ENCODE measurements around the gene ARHGEF5. TPM values are rescaled to one million over a fixed set of nuclear protein-coding genes. Genes with fewer than 3 reads are reported as not detected.
"Not testable (repeated sequence)": the region's sequence is repeated elsewhere in the genome, so short reads cannot be mapped to it uniquely, and the experiment has no call there.

ARHGEF5 gene
- total RNA-seq, 3 donors from 2014 or later, result 4.8 to 8.4 (median 5.7) TPM

DNA sequence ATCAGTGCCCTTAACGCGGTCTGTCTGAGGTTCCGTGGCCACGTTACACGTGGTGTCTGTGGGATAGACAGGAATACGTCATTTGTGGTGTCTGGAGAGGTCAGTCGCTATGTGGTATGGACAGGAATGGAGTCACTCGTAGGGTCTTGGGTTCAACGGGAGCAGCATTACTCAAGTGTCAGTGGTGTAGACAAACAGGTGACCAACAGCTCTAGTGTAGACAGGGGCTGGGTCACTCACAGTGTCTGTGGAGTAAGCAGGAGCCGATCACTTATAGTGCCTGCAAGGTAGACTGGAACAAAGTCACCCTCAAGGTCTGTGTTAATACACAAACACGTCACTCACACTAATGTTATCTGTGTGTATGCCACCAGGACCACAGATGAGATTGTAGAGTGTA is 1.7 kb downstream of the ARHGEF5 start:
- H3K27me3 Mint-ChIP-seq (ENCODE audit: low read depth); ATAC-seq; H3K4me1 Mint-ChIP-seq (ENCODE audit: low read depth); DNase-seq; H3K36me3 Mint-ChIP-seq (ENCODE audit: insufficient read depth); H3K4me3 Mint-ChIP-seq; H3K9me3 Mint-ChIP-seq: not testable (repeated sequence)

DNA sequence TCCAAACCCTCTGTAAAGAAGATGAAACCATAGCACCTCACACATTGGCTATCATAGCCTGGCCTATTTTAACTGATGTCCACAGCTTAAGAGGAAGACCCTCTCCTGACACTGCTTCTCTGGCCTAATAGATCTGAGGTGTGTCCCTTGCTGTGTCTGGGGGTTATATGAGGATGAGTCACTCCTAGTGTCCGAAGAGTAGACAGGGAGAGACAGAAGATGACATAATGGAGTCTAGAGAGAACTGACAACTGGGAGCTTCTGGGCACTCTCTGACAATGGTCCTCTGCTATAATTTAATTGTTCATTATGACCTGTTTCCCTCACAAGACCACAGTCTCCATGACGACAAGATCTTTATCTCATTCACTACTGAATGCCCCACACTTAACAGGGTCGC is 6.9 kb downstream of the ARHGEF5 start:
- H3K9me3 Mint-ChIP-seq; H3K4me3 Mint-ChIP-seq; H3K27me3 Mint-ChIP-seq (ENCODE audit: low read depth); DNase-seq; H3K4me1 Mint-ChIP-seq (ENCODE audit: low read depth); H3K36me3 Mint-ChIP-seq (ENCODE audit: insufficient read depth); ATAC-seq: not testable (repeated sequence)

DNA sequence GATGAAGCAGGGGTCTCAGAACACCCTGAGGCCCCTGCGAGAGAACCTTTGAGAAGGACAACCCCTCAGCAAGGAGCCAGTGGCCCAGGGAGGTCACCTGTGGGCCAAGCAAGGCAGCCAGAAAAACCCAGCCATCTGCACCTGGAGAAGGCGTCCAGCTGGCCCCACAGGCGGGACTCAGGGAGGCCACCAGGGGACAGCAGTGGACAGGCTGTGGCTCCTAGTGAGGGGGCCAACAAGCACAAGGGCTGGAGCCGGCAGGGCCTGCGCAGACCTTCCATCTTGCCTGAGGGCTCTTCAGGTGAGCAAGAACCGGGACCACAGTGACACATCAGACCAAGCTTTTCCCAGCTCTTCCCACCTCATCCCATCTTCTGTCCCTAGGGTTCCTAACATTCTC is 10.3 kb downstream of the ARHGEF5 start:
- not testable (repeated sequence) for H3K4me1 Mint-ChIP-seq (ENCODE audit: low read depth); ATAC-seq; H3K27me3 Mint-ChIP-seq (ENCODE audit: low read depth); DNase-seq; H3K9me3 Mint-ChIP-seq; H3K4me3 Mint-ChIP-seq; H3K36me3 Mint-ChIP-seq (ENCODE audit: insufficient read depth)

DNA sequence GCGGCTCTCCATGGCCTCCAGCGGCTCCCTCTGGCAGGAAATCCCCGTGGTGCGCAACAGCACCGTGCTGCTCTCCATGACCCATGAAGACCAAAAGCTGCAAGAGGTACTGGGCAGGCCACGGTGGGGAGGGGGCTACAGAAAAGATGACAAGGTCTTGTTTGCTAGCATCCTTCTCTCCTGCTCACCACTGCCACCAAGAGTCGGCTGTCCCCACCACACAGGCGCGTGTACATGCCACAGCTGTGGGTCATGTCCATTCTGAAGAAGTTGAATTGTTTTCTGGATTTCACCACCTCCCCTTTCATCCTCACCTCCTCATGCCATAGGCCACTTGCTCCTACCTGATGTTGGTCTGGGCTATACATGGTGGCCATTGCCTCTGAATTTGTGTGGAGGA is 12.0 kb downstream of the ARHGEF5 start:
- H3K4me3 Mint-ChIP-seq; H3K9me3 Mint-ChIP-seq; H3K4me1 Mint-ChIP-seq (ENCODE audit: low read depth); H3K36me3 Mint-ChIP-seq (ENCODE audit: insufficient read depth); DNase-seq; ATAC-seq; H3K27me3 Mint-ChIP-seq (ENCODE audit: low read depth): not testable (repeated sequence)

DNA sequence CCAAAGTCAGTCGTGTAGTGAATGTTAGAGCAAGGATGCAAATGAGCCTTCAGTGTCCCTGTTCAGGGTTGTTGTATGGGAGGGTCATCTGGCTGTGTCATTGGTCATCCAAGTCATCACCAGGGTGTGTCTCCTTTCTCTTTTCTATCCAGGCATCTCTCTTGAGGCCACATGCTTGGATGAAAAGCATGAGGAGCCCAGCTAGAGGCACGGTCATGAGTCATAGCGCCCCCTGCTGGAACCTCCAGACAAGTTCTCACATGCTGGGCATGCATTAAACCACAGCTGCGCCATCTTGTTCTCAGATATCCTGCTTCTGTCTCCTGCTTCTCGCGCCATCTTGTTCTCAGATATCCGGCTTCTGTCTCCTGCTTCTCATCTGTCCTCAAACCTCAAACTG is 14.0 kb downstream of the ARHGEF5 start:
- H3K36me3 Mint-ChIP-seq (ENCODE audit: insufficient read depth); H3K4me3 Mint-ChIP-seq; DNase-seq; ATAC-seq; H3K9me3 Mint-ChIP-seq; H3K4me1 Mint-ChIP-seq (ENCODE audit: low read depth); H3K27me3 Mint-ChIP-seq (ENCODE audit: low read depth): not testable (repeated sequence)

DNA sequence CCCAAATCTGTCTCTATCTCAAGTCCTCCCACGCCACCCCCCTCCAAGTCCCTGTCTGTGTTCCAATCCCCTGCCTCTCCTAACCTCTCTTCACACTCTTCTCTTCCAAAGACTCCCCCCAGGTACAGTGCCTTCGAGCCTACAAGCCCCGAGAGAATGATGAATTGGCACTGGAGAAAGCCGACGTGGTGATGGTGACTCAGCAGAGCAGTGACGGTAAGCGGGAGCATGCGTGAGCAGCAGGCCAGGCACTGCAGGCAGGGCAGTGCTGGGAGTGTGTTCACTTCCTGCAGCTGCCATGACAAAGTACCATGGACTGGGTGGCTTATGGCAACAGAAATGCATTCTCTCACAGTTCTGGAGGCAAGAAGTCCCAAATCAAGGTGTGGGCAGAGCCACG is 23.4 kb downstream of the ARHGEF5 start:
- ATAC-seq, result no peak

DNA sequence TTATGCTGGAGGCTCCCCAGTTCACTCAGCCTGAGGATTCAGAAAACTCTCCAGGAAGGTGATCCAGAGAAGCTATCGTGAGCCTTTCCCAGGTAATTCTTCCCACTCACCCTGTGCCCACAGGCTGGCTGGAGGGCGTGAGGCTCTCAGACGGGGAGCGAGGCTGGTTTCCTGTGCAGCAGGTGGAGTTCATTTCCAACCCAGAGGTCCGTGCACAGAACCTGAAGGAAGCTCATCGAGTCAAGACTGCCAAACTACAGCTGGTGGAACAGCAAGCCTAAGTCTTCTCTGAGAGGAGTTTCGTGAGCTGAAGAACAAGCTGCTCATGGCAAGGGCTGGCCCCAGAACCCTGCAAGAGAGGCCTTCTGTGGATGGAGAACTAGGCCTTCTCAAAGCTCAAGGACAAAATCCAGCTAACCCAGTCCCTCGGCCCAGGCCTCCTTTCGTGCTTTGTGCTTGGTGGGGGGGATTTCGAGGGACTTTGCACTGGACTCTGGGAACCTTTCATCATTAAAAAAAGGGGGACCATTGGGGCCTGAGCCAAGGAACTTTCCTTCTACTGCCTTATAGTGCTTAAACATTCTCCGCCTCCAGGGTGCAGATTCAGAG is 24.7 kb downstream of the ARHGEF5 start:
- H3K36me3 Mint-ChIP-seq (ENCODE audit: insufficient read depth), result peaks cover 7% of the 10 kb centered on the region

More for the DNA sequence above, 23.4 kb downstream of the ARHGEF5 start:
- Mint-ChIP-seq H3K9me3 (no peaks in the 10 kb centered on the region), H3K4me1 (ENCODE audit: low read depth) (no peaks in the 10 kb centered on the region), H3K36me3 (ENCODE audit: insufficient read depth) (peaks cover 7% of the 10 kb centered on the region), H3K27me3 (ENCODE audit: low read depth) (no peaks in the 10 kb centered on the region), H3K4me3 (no peak overlapping the region)
- DNase-seq, result no peak

DNA sequence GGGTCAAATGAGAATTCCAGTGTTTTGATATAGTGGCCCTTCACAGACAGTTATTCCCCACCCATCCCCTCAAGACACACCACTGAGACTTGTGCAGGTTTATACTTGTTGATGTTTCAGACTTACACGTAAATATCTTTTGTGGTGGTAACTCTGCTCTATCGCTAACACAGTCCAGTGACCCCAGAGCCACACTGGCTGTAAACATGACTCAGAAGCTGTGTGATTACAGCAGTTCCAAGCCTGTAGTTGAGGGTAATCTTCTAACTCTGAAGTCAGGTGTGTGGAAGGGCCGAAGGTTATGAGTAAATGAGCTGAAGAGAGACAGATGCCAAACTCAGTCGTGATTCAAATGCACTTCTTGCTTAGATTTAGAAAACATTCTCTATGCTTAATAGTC is 28.9 kb downstream of the ARHGEF5 start:
- no peak overlapping the region for H3K4me3 Mint-ChIP-seq
- ATAC-seq, result no peak

More for the DNA sequence above, 24.7 kb downstream of the ARHGEF5 start:
- DNase-seq (no peak), ATAC-seq (no peak)
- Mint-ChIP-seq H3K4me1 (ENCODE audit: low read depth) (peaks cover 8% of the 10 kb centered on the region), H3K4me3 (no peak overlapping the region), H3K9me3 (no peaks in the 10 kb centered on the region), H3K27me3 (ENCODE audit: low read depth) (no peaks in the 10 kb centered on the region)

DNA sequence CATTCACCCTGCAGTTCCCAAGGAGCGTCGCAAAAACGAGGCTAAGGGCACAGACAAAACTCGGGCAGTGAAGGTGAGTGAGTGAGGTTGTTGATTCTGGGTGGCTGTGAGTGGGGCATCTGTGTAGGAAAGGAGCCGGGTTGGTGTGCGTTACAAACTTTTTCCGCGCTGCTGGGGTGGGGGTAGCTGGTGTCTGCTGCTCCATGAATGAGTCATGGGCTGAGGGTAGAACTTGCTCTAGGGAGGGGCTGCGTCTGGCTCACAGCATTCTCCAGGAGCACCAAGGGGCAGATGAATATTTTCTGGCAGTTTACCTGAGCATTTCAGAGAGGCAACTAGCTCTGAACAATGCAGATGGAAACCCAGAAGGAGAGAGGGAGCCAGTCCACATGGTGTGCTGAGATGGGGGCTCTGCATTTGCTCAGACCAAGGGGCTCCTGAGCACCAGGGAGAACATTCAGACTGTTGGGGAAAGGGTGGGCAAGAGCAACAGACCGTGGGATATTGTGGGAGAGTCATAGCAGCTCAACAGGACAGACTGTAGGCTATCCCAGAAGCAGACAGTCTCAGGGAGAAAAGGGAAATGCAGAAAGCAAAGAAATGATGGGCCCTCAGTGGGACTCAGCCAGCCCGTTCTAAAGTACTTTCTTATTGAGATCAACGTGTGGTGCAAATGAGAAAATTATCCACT is 29.5 kb downstream of the ARHGEF5 start:
- Mint-ChIP-seq H3K27me3 (ENCODE audit: low read depth) (no peaks in the 10 kb centered on the region), H3K4me1 (ENCODE audit: low read depth) (peaks cover 12% of the 10 kb centered on the region), H3K4me3 (no peak overlapping the region), H3K36me3 (ENCODE audit: insufficient read depth) (no peaks in the 10 kb centered on the region), H3K9me3 (no peaks in the 10 kb centered on the region)
- peak; percentile 61 to 62 for ATAC-seq
- peak; percentile 22 for DNase-seq

More for the DNA sequence above, 28.9 kb downstream of the ARHGEF5 start:
- no peak for DNase-seq
- Mint-ChIP-seq H3K36me3 (ENCODE audit: insufficient read depth) (no peaks in the 10 kb centered on the region), H3K27me3 (ENCODE audit: low read depth) (no peaks in the 10 kb centered on the region), H3K4me1 (ENCODE audit: low read depth) (peaks cover 12% of the 10 kb centered on the region), H3K9me3 (no peaks in the 10 kb centered on the region)

DNA sequence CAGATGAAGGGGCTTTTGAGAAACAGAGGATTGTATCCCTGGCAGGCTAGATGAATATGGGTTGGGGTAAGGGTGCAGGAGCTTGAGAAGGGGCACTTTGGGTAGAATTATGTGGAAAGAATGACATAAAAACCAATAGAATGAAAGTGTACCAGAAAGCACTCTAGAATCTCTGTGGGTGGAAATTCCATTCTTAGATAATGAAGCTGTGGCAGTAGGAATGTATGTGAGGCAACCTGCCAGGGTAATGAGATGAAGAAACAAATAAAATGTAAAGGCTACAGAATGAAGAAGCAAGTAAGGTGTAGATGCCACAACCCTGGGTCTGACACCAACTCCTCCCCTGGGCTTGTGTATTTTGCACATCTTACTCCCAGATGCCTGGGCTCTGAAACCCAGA is 31.5 kb downstream of the ARHGEF5 start:
- Mint-ChIP-seq H3K27me3 (ENCODE audit: low read depth) (no peaks in the 10 kb centered on the region), H3K9me3 (no peaks in the 10 kb centered on the region), H3K36me3 (ENCODE audit: insufficient read depth) (no peaks in the 10 kb centered on the region), H3K4me1 (ENCODE audit: low read depth) (peaks cover 12% of the 10 kb centered on the region), H3K4me3 (no peak overlapping the region)
- ATAC-seq (no peak), DNase-seq (no peak)

DNA sequence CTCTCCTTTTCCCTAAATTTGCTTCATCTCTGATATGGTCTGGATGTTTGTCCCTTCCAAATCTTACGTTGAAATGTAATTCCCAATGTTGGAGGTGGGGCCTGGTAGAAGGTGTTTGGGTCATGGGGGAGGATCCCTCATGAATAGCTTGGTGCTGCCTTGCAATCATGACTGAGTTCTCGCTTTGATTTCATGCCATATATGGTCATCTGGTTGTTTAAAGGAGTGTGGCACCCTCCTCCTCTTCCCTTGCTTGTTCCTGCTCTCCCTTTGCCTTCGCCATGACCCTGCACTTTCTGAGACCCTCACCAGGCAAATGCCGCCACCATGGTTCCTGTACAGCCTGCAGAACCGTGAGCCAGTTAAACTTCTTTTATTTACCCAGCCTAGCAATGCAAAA is 33.7 kb downstream of the ARHGEF5 start:
- Mint-ChIP-seq H3K4me1 (ENCODE audit: low read depth) (peaks cover 14% of the 10 kb centered on the region), H3K9me3 (no peaks in the 10 kb centered on the region), H3K4me3 (no peak overlapping the region), H3K36me3 (ENCODE audit: insufficient read depth) (no peaks in the 10 kb centered on the region), H3K27me3 (ENCODE audit: low read depth) (no peaks in the 10 kb centered on the region)
- no peak for ATAC-seq
- DNase-seq, result no peak

DNA sequence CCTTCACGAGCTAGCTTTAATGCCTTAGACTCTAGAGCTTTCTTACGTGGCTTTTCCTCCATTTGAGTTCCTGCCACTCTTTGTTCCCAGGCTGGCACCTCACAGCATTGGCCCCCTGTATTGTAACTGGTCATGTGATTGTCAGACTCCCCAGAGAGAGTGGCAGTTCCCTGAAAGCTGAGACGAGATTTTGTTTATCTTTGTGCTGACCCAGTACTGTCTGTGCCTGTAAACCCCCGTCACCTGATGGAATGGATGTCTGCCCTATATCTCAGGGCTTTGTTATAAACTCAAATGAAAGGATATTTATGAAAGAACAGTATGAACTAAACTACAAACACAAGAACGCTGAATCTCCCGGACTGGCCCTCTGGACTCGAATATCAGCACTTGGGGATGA is 35.3 kb downstream of the ARHGEF5 start:
- Mint-ChIP-seq H3K9me3 (no peaks in the 10 kb centered on the region), H3K27me3 (ENCODE audit: low read depth) (no peaks in the 10 kb centered on the region), H3K4me1 (ENCODE audit: low read depth) (peaks cover 6% of the 10 kb centered on the region), H3K4me3 (no peak overlapping the region), H3K36me3 (ENCODE audit: insufficient read depth) (no peaks in the 10 kb centered on the region)
- ATAC-seq (no peak), DNase-seq (no peak)

DNA sequence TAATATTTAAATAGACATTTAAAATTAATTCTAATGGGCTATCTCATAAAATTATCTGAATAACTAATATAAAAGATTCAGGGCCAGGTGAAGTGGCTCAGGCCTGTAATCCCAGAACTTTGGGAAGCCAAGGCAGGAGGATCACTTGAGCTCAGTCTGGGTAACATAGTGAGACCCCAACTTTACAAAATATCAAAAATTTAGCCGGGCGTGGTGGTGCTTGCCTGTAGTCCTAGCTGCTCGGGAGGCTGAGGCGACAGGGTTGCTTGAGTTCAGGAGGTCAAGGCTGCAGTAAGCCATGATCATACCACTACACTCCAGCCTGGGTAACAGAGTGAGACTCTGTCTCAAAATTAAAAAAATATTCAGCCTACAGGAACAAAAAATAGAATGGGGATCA is 35.8 kb downstream of the ARHGEF5 start:
- DNase-seq (no peak), ATAC-seq (no peak)
- Mint-ChIP-seq H3K4me1 (ENCODE audit: low read depth) (peaks cover 6% of the 10 kb centered on the region), H3K9me3 (no peaks in the 10 kb centered on the region), H3K27me3 (ENCODE audit: low read depth) (no peaks in the 10 kb centered on the region), H3K36me3 (ENCODE audit: insufficient read depth) (no peaks in the 10 kb centered on the region), H3K4me3 (no peak overlapping the region)

DNA sequence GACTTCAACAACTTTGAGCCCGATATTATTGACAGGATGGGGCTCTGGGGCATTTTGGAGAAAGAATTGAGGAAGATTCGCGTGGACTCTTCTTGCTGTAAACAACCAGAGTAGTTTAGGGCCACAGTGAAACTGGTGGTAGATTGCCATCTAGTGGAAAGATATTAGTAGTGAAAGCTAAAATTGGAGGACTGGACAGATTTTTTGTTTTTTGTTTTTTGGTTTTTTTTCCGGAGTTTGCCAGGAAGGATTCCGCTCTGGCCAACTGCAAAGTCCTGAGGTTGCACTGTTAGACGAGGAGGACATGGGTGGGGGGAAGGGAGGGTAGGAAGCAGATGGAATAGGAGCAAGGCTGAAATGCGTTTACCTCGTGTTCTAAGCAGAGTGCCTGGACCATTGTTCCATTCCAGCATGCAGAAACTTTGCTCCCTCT is 36.6 kb downstream of the ARHGEF5 start:
- Mint-ChIP-seq H3K4me3 (no peak overlapping the region), H3K4me1 (ENCODE audit: low read depth) (peaks cover 3% of the 10 kb centered on the region), H3K9me3 (no peaks in the 10 kb centered on the region), H3K36me3 (ENCODE audit: insufficient read depth) (no peaks in the 10 kb centered on the region), H3K27me3 (ENCODE audit: low read depth) (no peaks in the 10 kb centered on the region)
- DNase-seq (no peak), ATAC-seq (peak; percentile 63 to 73)

DNA sequence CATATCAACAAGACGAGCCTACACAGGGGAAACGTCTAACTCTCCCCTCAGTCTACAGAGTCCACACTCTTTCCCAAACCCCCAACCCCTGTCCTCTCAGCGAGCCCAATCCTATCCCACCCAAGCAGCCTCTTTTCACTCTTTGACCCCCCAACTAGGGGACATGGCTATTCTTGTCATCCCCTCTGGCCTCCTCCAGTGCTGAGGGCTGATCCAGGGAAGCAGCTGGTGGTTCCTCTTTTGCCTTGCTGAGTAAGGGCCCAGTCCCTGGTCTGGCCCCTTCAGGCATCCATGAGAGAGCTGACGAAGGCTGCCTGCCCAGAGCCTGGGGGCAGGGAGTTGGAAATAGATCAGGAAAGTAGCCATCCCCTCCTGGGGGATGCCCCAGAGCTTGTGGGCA is 41.9 kb downstream of the ARHGEF5 start:
- Mint-ChIP-seq H3K9me3 (no peaks in the 10 kb centered on the region), H3K4me1 (ENCODE audit: low read depth) (no peaks in the 10 kb centered on the region), H3K4me3 (no peak overlapping the region), H3K36me3 (ENCODE audit: insufficient read depth) (no peaks in the 10 kb centered on the region), H3K27me3 (ENCODE audit: low read depth) (peaks cover under 1% of the 10 kb centered on the region)
- ATAC-seq (no peak), DNase-seq (no peak)
